LNCaP clone FGC (cell line): ENCODE measurements around the gene ABI1.

Experiments used
- DNase-seq: peaks from one replicate; pipeline ENCODE4 v3.0.0-alpha.2; 2011; ENCODE audit warnings: low read depth
- H3K4me3 ChIP-seq: 2 replicates; pipeline ENCODE4 v1.5.1; 2011; ENCODE audit warnings: mild to moderate bottlenecking, low read depth, low read length, control low read depth
- TF ChIP-seq, protein P1 (sequence below): IDR thresholded peaks from 2 replicates; pipeline ENCODE4 v1.5.1; 2012; ENCODE audit warnings: mild to moderate bottlenecking; ENCODE audit not compliant: control insufficient read depth, insufficient read depth; ENCODE audit errors: extremely low read depth

Gene ABI1

DNA sequence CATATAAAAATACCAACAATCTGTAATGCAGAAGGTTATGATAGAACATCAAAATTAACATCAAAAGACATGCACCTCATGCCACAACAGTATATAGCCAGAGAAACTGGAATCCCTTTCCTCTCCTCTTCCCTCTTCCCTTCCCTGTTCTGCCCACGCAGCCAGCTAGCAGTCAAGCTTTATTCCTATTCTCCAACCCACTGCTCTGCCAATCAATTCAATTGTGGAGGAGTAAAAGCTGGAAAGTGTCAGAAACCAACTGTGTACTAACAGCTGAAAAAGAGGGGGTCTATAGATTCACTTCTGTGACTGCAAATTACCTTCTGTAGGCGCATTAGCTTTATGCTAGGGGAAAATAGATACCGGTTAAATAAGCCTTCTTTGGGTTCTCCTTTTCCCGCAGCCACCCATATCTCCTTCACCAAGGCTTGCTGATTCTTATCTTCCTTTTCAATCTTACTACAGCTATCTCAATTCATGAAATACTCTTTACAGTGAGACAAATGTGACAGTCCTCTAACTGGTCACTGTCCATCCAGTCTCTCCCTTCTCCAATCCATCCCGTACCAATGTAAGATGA is 16.3 kb downstream of the ABI1 start:
- DNase-seq: no peak
- TF ChIP-seq, protein P1, sequence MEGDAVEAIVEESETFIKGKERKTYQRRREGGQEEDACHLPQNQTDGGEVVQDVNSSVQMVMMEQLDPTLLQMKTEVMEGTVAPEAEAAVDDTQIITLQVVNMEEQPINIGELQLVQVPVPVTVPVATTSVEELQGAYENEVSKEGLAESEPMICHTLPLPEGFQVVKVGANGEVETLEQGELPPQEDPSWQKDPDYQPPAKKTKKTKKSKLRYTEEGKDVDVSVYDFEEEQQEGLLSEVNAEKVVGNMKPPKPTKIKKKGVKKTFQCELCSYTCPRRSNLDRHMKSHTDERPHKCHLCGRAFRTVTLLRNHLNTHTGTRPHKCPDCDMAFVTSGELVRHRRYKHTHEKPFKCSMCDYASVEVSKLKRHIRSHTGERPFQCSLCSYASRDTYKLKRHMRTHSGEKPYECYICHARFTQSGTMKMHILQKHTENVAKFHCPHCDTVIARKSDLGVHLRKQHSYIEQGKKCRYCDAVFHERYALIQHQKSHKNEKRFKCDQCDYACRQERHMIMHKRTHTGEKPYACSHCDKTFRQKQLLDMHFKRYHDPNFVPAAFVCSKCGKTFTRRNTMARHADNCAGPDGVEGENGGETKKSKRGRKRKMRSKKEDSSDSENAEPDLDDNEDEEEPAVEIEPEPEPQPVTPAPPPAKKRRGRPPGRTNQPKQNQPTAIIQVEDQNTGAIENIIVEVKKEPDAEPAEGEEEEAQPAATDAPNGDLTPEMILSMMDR: no peak
- H3K4me3 ChIP-seq: no peak overlapping the region

DNA sequence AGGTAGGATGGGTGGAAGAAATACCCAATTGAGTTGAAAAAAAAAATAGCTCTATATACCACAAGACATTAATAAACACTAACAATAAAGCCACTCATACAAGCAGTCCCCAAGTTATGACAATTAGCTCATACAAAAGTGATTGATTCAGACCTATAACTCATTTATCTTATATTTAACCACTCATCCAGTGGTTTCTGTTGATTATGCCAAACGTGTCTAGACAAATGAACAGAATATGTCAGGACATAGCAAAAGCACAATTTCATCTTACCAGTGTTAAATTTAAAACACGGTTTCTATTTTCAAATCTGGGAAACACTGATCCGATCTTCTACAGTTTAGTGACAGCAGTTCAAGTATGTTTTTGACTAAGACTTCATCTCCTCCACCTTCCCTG is 17.0 kb downstream of the ABI1 start:
- DNase-seq: no peak
- H3K4me3 ChIP-seq: no peak overlapping the region
- TF ChIP-seq, protein P1: no peak

DNA sequence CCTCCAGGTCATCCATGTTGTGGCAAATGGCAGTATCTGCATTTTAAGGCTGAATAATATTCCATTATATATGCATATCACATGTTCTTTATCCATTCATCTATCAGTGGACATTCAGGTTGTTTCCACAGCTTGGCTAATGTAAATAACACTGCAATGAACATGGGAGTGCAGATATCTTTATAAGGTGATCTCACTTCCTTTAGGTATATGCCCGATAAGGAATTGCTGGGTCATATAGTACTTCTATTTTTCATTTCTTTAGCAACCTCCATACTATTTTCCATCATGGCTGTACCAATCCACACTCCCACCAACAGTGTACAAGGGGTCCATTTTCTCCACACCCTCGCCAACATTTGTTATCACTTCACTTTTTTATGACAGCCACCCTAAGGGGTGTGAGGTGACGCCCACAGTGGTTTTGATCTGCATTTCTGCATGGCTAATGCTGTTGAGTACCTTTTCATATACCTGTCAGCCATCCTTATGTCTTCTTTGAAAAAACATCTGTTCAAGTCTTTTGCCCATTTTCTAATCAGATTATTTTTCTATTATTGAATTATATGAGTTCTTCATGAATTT is 18.9 kb downstream of the ABI1 start:
- H3K4me3 ChIP-seq: no peak overlapping the region
- TF ChIP-seq, protein P1: no peak
- no peak for DNase-seq

DNA sequence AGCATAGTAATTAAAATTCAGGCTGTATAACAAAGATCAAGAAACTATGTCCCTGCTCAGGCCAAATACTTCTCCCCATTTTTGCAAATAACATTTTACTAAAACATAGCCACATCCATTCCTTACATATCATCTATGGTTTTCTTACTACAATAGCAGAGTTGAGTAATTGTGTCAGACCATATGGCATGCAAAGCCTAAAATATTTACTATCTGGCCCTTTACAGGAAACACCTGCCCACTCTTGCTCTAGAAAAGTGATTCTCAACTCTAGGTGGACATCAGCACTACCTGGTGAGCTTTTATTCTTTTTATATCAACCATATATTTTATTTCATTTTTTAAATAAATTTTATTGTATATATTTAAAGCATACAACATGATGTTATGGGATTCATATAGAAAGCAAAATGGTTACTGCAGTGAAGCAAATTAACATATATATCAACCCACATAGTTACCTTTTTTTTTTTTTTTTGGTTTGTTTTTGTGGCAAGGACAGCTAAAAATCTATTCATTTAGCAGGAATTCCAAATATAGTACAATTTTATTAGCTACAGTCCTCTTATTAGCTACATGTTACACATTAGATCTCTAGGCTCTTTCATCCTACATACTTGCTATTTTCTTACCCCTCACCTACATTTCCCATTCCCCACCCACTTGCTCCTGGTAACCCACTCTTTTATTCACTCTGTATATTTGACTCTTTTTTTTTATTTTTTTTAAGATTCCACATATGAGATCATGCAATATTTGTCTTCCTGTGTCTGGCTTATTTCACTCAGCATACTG is 19.6 kb downstream of the ABI1 start:
- DNase-seq: no peak
- TF ChIP-seq, protein P1: no peak
- no peak overlapping the region for H3K4me3 ChIP-seq

DNA sequence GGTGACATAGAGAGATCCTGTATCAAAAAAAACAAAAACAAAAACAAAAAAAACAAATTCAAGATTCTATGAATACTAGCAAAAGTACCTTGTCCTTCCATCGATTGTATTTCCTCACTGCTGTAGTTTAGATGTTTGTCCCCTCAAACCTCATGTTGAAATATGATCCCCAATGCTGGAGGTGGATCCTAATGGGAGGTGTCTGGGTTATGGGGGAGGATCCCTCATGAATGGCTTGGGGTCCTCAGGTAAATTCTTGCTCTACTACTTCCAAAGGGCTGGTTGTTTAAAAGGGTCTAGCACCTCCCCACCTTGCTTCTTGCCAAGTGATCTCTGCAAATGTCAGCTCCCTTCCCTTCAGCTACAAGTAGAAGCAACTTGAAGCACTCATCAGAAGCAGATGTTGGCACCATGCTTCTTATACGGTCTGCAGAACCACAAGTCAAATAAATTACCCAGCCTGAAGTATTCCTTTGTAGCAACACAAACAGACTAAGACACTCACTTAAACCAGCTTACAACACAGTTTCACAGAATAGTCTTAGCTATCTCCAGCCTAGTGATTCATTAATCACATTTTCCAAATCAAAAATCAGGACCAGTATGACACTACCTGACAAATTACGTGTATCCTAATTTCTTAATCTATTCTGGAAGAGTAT is 20.7 kb downstream of the ABI1 start:
- H3K4me3 ChIP-seq: no peak overlapping the region
- TF ChIP-seq, protein P1: no peak
- DNase-seq: no peak

DNA sequence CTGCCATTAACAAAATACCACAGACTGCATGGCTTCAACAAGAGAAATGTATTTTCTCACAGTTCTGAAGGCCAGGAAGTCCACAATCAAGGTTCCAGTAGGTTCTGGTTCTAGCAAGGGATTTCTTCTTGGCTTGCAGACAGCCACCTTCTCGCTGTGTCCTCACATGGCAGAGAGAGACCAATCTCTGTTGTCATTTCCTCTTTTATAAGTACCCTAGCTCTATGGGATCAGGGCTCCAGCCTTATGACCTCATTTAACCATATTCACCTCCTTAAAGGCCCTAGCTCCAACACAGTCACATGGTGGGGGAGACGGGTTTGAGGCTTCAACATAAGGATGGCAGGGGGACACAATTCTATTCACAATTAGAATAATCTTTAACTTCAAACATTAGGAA is 23.6 kb downstream of the ABI1 start:
- DNase-seq: no peak
- TF ChIP-seq, protein P1: no peak
- H3K4me3 ChIP-seq: no peak overlapping the region
